GM18909 (cell line): ENCODE measurements around the gene PFKP.
"Not testable (repeated sequence)": the region's sequence is repeated elsewhere in the genome, so short reads cannot be mapped to it uniquely, and the experiment has no call there.

ENCODE experiments used
- ATAC-seq: cut with Tn5 transposase; IDR thresholded peaks from one replicate; pipeline ENCODE4 v1.9.1; 2021; ENCODE audit warnings: mild to moderate bottlenecking; ENCODE audit not compliant: unreplicated experiment, poor library complexity

PFKP gene

GRCh38 chr10:3046210-3046779 is 21.1 kb upstream of the PFKP start:
- no peak for ATAC-seq

- no peak for ATAC-seq
Observed at GRCh38 chr10:3046981-3047547, 20.3 kb upstream of the PFKP start.

- no peak for ATAC-seq
Observed at GRCh38 chr10:3047596-3047995, 19.8 kb upstream of the PFKP start.

GRCh38 chr10:3048119-3049019 is 19.0 kb upstream of the PFKP start:
- no peak for ATAC-seq

GRCh38 chr10:3051692-3052091 is 15.7 kb upstream of the PFKP start:
- no peak for ATAC-seq

GRCh38 chr10:3053155-3053554 is 14.2 kb upstream of the PFKP start:
- no peak for ATAC-seq

GRCh38 chr10:3054183-3054850 is 13.0 kb upstream of the PFKP start:
- ATAC-seq: no peak

GRCh38 chr10:3054851-3055199 is 12.5 kb upstream of the PFKP start:
- no peak for ATAC-seq

GRCh38 chr10:3056280-3057037 is 10.9 kb upstream of the PFKP start:
- no peak for ATAC-seq

GRCh38 chr10:3057946-3058345 is 9.4 kb upstream of the PFKP start:
- ATAC-seq: no peak

GRCh38 chr10:3059974-3060373 is 7.4 kb upstream of the PFKP start:
- no peak for ATAC-seq

- no peak for ATAC-seq
Observed at GRCh38 chr10:3060481-3060889, 6.9 kb upstream of the PFKP start.

GRCh38 chr10:3061323-3061898 is 5.9 kb upstream of the PFKP start:
- ATAC-seq: not testable (repeated sequence)

- no peak for ATAC-seq
Observed at GRCh38 chr10:3062502-3063186, 4.7 kb upstream of the PFKP start.

- no peak for ATAC-seq
Observed at GRCh38 chr10:3064423-3064822, 2.9 kb upstream of the PFKP start.

- ATAC-seq: no peak
Observed at GRCh38 chr10:3065622-3066021, 1.7 kb upstream of the PFKP start.

- ATAC-seq: no peak
Observed at GRCh38 chr10:3066317-3067117, 831 bp upstream of the PFKP start.

GRCh38 chr10:3067859-3068179 is 471 bp downstream of the PFKP start:
- ATAC-seq: peak; percentile 10
